Epithelial cell of esophagus (primary cell): ENCODE data around the gene TATDN3.
"Not testable (repeated sequence)": the region's sequence is repeated elsewhere in the genome, so short reads cannot be mapped to it uniquely, and the experiment has no call there.

Experiments used
- DNase-seq: peaks from one replicate; pipeline ENCODE4 v3.0.0; 2010; ENCODE audit warnings: low read depth
- H3K4me3 ChIP-seq: 2 replicates; pipeline ENCODE4 v1.5.1; 2011; ENCODE audit warnings: mild to moderate bottlenecking, low read length, control low read depth
- CTCF ChIP-seq: IDR thresholded peaks from 2 replicates; pipeline ENCODE4 v1.5.1; 2011; ENCODE audit warnings: low read depth, mild to moderate bottlenecking, low read length, control low read depth, inconsistent platforms; ENCODE audit not compliant: insufficient read depth; ENCODE audit errors: missing control alignments

Gene TATDN3

GRCh38 chr1:212762839-212763238 lies 28.9 kb upstream of the TATDN3 start:
- DNase-seq: no peak
- TF ChIP-seq CTCF: no peak
- H3K4me3 ChIP-seq: no peak overlapping the region

GRCh38 chr1:212764718-212765281 lies 26.9 kb upstream of the TATDN3 start:
- not testable (repeated sequence) for H3K4me3 ChIP-seq, DNase-seq

GRCh38 chr1:212766825-212767224 lies 24.9 kb upstream of the TATDN3 start:
- not testable (repeated sequence) for H3K4me3 ChIP-seq, DNase-seq

GRCh38 chr1:212769459-212770167 lies 22.1 kb upstream of the TATDN3 start:
- TF ChIP-seq CTCF: no peak
- H3K4me3 ChIP-seq: no peak overlapping the region
- DNase-seq: no peak

- TF ChIP-seq CTCF: no peak
- DNase-seq: no peak
Observed at GRCh38 chr1:212771341-212771740, 20.4 kb upstream of the TATDN3 start.

GRCh38 chr1:212773011-212773410 lies 18.7 kb upstream of the TATDN3 start:
- no peak overlapping the region for H3K4me3 ChIP-seq
- no peak for DNase-seq
- TF ChIP-seq CTCF: no peak

More at GRCh38 chr1:212771341-212771740, 20.4 kb upstream of the TATDN3 start:
- H3K4me3 ChIP-seq: no peak overlapping the region

GRCh38 chr1:212774584-212774983 lies 17.1 kb upstream of the TATDN3 start:
- TF ChIP-seq CTCF: no peak
- H3K4me3 ChIP-seq: no peak overlapping the region
- DNase-seq: peak; percentile 44

- no peak for TF ChIP-seq CTCF
- H3K4me3 ChIP-seq: no peak overlapping the region
- DNase-seq: no peak
Observed at GRCh38 chr1:212775241-212775640, 16.5 kb upstream of the TATDN3 start.
